Activated naive CD4-positive, alpha-beta T cell (primary cell): ENCODE measurements around the gene FAM161B.
"Not testable (repeated sequence)": the region's sequence is repeated elsewhere in the genome, so short reads cannot be mapped to it uniquely, and the experiment has no call there.

Experiments
- DNase-seq, 4 experiments: peaks; one replicate each; lab custom pipeline; 2025; lab: John Stamatoyannopoulos, UW

FAM161B gene

GRCh38 chr14:73943083-73943482 is 6.8 kb downstream of the FAM161B start:
- no peak for DNase-seq

DNA sequence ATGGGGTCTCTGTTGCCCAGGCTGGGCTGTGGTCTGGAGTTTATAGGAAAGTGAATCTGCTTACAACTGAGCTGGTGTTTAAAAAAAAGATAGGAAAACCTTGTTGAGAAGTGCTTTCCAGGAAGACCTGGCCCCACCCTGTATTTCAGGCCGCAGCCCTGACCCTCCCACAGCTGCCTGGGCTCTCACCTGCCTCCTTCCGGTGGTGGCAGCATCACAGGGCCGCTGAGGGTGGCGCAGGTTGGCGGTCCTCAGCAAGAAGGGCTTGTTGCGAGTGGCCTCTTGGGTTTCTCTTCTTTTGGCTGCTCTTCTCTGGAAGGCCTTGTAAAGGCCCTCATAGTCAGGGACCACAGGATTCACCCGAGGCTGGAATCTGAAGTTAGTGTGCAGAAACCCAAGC is 7.7 kb downstream of the FAM161B start:
- no peak for DNase-seq

GRCh38 chr14:73937012-73937411 is 12.9 kb downstream of the FAM161B start:
- no peak for DNase-seq

- DNase-seq, result no peak
Observed at GRCh38 chr14:73936548-73936947, 13.3 kb downstream of the FAM161B start.

- no peak for DNase-seq
Observed at GRCh38 chr14:73935666-73936065, 14.2 kb downstream of the FAM161B start.

DNA sequence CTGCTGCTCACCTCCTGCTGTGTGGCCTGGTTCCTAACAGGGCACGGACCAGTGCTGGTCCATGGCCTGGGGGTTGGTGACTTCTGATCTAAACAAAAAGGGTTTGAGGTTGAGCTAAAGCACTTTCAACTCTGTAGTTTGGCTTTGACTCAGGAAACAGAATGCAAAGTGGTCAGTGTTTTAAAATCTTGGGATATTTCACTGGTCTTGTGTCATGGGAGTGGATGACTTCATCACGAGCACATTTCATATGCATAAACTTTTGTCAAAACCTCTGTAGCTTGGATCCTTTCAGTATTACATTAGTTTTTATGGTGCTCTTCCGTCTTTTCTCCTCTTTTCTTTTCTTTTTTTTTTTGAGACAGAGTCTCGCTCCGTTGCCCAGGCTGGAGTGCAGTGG is 25.6 kb downstream of the FAM161B start:
- DNase-seq, result no peak

- not testable (repeated sequence) for DNase-seq
Observed at GRCh38 chr14:73919457-73919856, 30.4 kb downstream of the FAM161B start.

GRCh38 chr14:73916324-73916723 is 33.6 kb downstream of the FAM161B start:
- DNase-seq, result no peak

GRCh38 chr14:73913256-73913655 is 36.6 kb downstream of the FAM161B start:
- no peak for DNase-seq

GRCh38 chr14:73909681-73910080 is 40.2 kb downstream of the FAM161B start:
- DNase-seq, result no peak

GRCh38 chr14:73903028-73903427 is 46.9 kb downstream of the FAM161B start:
- no peak for DNase-seq

GRCh38 chr14:73896521-73896920 is 53.4 kb downstream of the FAM161B start:
- no peak for DNase-seq

DNA sequence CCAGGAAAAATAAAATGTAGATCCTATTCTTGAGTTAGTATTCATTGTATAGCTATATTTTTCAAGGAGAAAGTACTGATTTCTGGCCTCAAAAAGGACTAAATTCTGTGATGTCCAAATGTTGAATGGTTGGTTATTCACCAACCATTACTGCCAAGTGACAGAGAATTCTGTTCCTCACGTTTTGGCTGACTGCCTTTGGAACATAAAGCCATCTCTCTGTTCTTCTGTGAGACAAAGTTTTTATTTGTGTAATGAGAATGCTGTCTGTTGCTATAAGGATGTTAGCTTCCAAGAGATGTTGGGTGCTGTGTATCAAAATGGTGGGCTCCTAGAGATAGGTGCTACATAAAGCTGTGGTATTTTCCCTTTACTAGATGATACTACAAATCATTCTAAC is 54.0 kb downstream of the FAM161B start:
- DNase-seq, result no peak

GRCh38 chr14:73894180-73894687 is 55.7 kb downstream of the FAM161B start:
- DNase-seq, result not testable (repeated sequence)

GRCh38 chr14:73889376-73889775 is 60.5 kb downstream of the FAM161B start:
- DNase-seq, result no peak

DNA sequence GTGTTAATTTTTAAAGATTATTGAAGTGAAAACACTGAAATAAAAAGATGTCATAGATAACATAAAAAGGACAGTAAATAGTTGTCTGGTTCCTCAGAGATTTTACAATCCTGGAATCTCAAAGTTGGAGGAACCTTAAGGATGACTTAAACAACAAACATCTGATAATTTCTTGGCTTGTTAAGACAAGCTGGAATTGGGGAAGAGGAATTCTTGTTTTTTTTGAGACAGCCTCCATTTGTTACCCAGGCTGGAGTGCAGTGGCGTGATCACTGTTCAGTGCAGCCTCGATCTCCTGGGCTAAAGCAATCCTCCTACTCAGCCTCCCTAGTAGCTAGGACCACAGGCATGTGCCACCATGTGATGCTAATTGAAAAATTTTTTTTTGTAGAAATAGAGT is 60.9 kb downstream of the FAM161B start:
- DNase-seq, result no peak

DNA sequence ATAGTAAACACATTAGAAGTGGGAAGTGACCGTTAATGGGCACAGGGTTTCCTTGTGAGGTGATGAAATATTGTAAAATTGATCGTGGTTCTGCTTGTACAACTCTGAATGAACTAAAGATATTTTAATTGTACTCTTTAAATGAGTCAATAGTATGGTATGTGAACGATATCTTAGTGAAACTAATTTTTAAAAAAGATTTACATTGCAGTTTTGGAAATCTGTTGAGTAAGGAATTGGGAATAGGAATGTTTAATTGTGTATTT is 61.5 kb downstream of the FAM161B start:
- no peak for DNase-seq

DNA sequence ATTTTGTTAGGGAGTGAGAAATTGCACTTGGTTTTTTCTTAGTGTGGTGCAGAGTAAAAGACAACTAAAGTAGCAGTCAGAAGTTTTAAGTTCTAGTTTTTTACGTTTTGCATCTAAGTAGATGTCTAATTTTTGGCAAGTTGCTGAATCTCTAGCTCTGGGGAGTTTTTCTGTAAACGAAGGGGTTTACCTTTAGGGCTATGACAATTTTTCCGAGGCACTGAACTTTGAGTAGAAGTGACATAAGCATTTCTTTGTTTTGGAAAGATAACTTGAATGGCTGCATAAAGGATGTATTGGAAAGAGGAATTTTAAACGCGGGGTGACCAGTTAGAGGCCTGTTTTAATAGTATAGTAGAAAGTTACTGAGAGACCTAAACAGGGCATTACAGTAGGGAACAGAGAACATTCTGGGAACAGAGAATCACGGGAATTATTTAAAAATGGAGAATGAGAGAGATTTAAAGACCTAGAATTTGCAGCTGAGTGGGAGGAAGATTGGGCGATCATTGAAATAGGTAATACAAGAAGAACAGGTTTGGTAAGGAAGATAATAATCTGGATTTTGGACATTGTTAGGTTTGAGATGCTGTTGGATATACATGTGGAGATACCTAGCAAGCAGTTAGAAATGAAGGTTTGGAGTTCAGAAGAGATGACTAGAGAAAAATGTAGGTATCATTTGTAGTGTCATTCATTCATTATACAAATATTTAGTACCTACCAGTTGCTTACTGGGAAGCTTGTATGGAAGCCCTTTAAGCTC is 62.0 kb downstream of the FAM161B start:
- no peak for DNase-seq

- DNase-seq, result no peak
Observed at GRCh38 chr14:73887318-73887616, 62.6 kb downstream of the FAM161B start.

DNA sequence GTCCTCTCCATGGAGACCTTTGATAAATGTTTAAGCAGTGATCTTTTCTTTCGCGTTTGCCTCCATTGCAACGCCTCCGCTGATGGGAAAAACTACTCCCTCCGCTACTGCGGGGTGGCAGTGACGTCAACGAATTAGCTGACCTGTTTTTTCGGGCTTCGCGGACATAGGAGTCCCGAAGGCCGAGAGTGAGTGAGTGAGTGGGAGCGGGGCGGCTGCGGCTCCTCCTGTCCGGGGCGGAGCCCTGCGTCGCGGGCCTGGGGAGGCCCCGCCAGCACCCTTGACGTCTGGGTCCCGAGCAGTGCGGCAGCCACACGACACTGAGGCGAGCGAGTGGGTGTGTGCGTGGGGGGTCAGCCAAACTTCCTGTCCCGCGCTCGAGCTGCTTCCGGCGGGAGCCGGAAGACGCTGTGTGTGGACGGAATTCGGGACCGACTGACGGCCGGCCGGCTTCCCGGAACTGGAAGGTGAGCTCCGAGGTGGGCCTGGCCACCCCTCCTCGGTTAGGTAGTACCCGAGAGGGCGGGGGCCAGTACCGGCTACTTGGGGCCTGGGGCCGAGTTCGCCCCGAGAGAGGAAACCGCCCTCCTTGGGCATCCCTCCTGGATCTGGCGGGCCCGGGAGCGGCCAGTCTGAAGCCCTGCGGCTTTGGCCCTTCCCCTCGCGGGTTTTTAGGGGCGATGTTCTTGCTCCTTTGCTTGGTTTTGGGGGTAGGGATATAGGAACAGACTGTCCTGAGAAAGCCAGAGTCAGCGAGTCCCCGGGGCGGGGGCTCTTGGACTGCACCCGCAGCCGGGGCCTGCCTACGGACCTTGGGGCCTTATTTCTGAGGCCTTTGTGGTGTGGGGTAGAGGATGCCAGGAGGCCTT is 63.2 kb downstream of the FAM161B start, which contains the start of gene ZNF410:
TSS of gene ZNF410 (plus strand) at position 411 of the 869 bp plus-strand sequence. CDS start 5,317 bp downstream, outside the sequence.
- peak; percentile 62 to 70 (median 62) for DNase-seq

DNA sequence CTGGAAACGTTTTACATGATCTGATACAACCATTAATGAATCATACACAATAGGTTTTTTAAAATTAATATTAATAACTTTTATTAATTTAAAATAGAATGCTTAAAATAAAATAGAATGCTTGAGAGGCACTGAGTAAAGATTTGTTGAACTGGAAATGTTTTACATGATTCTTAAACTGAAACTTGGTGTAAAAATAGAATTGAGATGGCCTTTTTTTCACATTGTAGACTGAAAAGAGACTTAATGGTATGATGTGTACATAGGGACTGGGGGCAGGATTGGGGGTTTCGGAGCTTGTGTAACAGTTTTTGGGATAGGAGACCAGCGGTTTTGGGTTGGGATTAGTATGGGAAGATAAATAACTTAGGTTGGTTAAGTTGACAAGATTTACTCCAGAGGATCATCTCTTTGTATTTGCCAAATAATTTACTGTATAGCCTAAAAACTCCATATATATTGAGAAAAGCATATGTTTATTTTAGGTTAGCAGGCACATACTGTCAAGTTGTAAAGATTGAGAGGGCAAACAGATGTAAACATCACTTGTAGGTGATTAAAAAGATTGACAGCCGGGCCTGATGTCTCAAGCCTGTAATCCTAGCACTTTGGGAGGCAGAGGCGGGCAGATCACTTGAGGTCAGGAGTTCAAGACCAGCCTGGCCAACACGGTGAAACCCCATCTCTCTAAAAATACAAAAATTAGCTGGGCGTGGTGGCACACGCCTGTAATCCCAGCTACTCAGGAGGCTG is 65.3 kb downstream of the FAM161B start:
- DNase-seq, result no peak
